Measurements from ENCODE around the gene POLR1E.
A peak's percentile ranks its signal among the peaks of the same experiment; 100 is the strongest.

Gene POLR1E, protein sequence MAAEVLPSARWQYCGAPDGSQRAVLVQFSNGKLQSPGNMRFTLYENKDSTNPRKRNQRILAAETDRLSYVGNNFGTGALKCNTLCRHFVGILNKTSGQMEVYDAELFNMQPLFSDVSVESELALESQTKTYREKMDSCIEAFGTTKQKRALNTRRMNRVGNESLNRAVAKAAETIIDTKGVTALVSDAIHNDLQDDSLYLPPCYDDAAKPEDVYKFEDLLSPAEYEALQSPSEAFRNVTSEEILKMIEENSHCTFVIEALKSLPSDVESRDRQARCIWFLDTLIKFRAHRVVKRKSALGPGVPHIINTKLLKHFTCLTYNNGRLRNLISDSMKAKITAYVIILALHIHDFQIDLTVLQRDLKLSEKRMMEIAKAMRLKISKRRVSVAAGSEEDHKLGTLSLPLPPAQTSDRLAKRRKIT

DNA sequence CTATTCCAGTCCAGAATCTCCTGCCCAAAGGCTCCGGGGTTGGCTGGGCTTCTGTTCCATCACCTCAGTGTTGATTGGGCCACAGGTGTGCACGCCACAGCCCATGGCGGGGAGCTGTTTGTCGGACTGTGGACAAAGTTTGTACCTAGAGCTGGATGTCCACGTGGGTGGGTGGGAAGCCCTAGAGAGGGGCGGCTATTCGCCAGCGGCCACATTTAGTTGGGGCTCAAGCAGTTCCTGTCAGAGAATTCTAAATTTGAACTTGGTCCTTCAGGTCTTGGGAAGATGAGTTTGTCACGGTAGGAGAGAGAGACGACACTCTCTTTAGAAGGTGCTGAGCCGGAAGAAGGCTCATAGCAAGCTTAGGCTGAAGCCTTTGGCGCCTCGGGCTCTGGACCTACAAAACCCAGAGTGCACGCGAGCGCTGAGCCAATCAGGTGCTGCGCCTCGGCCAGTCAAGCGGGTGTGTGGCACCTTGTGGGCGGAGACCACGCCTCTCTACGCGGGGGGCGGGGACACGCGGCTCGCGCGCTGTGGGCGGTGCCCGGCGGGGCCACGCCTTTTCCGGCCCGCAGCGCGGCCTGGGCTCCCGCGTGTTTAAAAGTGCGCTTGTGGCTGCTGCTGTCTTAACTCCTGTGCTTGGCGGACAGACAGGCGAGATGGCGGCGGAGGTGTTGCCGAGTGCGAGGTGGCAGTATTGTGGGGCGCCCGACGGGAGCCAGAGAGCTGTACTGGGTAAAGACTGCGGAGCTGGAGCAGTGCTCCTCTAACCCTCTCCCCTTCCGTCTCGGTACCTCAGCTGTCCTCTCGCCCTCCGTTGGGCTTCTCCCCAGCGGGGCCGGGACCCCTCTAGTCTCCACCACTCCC, at the start of gene POLR1E:
Gene POLR1E (plus strand): TSS at position 560 of the 867 bp plus-strand sequence. CDS start 100 bp downstream, at position 660.
- peak; percentile 98 for DNase-seq (ENCODE audit: low spot score)

DNA sequence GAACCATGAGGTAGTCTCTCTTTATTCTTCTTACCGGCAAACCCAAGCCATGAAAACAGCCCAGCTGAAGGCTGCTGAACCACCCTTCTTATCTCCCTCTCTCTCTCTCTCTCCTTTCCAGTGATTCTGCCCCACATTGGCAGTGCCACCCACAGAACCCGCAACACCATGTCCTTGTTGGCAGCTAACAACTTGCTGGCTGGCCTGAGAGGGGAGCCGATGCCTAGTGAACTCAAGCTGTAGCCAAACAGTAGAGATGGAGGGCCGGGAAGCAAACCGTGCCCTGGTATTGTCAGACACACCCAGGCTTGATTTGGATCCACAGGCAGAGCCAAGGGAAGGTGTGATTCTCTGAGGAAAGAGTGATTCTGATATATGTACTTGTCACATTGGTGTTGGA, 49.2 kb upstream of the POLR1E start:
- no peak for DNase-seq (ENCODE audit: low spot score)

GRCh38 chr9:37437010-37437409, 48.7 kb upstream of the POLR1E start:
- DNase-seq (ENCODE audit: low spot score), result no peak

DNA sequence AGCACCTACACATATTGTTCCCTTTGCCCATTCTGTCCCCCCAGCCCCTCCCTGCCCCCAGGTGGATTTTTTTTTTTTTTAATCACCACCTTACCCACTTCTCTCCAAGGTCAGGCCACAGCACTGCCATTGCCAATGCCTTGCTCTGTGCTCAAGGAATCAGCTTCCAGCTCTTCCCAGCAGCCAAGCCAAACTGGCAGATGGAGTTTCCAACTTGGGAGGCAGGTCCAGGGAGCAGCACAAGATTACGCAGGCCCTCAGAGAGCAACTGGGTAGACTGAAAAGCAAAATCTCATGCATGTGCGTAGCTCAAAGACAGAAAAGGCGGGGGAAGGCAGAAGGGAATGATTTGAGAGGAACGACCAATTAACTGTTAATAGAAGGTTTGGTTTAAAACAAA, 48.1 kb upstream of the POLR1E start:
- DNase-seq (ENCODE audit: low spot score), result no peak

- DNase-seq (ENCODE audit: low spot score), result no peak
Measured at GRCh38 chr9:37438359-37438758, 47.4 kb upstream of the POLR1E start.

GRCh38 chr9:37441776-37442370, 43.9 kb upstream of the POLR1E start:
- no peak for DNase-seq (ENCODE audit: low spot score)

GRCh38 chr9:37442556-37442955, 43.2 kb upstream of the POLR1E start:
- DNase-seq (ENCODE audit: low spot score), result no peak

DNA sequence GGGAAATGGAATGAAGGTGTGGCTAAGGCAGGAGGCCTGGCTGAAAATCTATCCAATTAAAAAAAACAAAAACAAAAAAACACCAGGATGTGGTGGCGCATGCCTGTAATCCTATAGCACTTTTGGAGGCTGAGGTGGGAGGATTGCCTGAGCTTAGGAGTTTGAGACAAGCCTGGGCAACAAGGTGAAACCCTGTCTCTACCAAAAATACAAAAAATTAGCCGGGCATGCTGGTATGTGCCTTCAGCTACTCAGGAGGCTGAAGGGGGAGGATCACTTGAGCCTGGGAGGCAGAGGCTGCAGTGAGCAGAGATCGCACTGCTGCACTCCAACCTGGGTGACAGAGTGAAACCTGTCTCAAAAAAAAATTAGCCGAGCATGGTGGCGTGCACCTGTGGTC, 42.2 kb upstream of the POLR1E start:
- no peak for DNase-seq (ENCODE audit: low spot score)

- no peak for DNase-seq (ENCODE audit: low spot score)
Measured at GRCh38 chr9:37444890-37445289, 40.9 kb upstream of the POLR1E start.

DNA sequence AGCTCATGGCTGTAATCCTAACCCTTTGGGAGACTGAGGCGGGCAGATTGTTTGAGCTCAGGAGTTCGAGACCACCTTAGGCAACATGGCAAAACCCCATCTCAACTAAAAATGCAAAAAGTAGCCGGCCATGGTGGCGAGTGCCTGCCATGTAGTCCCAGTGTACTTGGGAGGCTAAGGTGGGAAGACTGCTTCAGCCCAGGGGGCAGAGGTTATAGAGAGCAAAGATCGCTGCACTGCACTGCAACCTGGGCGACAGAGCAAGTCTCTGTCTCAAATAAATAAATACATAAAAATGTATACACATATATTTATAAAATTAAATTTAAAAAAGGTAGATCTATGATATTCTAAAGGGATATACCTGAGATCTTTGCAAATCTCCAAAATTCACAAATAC, 39.9 kb upstream of the POLR1E start:
- no peak for DNase-seq (ENCODE audit: low spot score)

DNA sequence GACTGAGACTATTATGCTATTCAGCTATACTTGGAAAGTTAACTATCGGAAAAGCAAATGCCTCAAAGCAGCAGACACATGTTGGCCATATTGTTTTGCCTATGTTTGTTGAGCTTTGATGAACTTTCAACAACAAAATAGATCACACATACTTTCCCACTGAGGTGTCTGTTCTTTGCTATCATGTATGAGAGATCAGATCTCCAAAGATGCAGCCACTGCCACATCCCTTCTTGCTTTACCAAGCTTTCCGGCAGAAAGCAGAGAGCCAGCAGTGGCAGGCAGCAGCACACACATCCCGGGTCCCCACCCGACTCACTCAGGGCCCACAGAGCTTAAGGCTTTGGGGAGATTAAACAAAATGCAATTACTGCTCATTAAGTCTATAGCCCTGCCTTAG, 39.3 kb upstream of the POLR1E start:
- no peak for DNase-seq (ENCODE audit: low spot score)

GRCh38 chr9:37447111-37447510, 38.6 kb upstream of the POLR1E start:
- no peak for DNase-seq (ENCODE audit: low spot score)

GRCh38 chr9:37449862-37450632, 35.7 kb upstream of the POLR1E start:
- no peak for DNase-seq (ENCODE audit: low spot score)

- no peak for DNase-seq (ENCODE audit: low spot score)
Measured at GRCh38 chr9:37451628-37452027, 34.1 kb upstream of the POLR1E start.

DNA sequence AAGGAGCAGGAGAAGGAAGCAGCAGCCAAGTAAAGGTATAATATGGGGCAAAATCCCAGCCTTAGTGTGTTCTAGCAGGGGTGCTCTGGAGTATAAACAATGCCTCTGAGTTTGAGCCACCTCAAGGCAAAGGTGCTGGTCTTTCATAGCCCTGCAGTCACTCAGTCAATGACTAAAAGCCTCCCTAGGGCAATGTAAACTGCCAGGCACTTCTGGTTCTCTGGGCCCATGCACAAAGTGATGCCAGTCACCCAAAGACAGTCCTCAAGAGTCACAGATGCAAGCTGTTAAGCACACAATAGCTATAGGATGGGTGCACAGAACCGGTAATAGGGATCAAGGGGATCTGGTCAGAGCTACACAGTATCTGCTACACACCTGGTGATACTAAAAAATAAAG, 33.1 kb upstream of the POLR1E start:
- no peak for DNase-seq (ENCODE audit: low spot score)

GRCh38 chr9:37453827-37454226, 31.9 kb upstream of the POLR1E start:
- no peak for DNase-seq (ENCODE audit: low spot score)

DNA sequence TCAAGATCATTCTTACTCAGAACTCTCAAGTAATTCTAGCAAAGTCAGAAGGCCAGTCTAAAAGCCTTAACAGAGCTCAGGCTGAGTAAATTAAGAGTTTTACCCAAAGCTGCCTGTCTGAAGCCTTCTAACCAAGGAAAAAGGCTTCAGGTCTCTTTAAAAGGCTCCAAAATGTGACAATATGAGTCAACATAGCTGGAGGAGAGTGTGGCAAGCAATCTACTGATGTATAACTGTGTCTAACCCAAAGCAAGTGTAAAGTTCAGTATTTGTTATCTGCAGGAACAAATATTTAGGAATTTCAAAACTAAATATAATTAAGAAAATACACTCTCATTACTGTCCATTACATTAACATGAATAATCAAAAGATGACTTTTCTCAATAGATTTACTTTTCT, 31.5 kb upstream of the POLR1E start:
- no peak for DNase-seq (ENCODE audit: low spot score)

DNA sequence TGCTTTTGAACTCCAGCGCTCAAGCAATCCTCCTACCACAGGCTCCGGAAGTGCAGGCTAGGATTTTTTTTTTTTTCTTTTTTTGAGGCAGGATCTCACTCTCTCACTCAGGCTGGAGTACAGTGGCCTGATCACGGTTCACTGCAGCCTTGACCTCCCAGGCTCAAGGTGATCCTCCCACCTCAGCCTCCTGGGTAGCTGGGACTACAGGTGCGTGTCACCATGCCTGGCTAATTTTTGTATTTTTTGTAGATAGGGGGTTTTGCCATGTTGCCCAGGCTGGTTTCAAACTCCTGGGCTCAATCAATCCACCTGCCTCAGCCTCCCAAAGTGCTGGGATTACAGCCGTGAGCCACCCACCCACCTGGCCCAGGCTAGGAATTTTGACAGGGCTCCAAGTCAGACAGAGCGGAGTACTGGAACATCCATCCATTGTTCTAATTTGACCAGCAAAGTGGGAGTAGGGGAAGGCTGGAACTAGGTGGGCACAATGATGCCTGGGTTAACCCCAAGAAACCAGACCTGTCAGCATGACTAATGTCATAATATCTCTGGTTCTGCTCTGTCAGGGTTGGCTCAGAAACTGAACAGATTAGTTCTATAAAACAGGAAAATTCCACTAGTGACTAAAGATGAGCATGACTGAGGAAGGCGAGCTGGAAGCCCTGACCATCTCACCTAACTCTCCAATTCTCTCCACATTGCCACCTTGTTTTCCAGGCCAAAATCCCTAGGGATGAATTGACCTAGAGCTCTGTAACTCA, 29.7 kb upstream of the POLR1E start:
- DNase-seq (ENCODE audit: low spot score), result no peak

GRCh38 chr9:37456817-37457216, 28.9 kb upstream of the POLR1E start:
- no peak for DNase-seq (ENCODE audit: low spot score)

- DNase-seq (ENCODE audit: low spot score), result peak; percentile 26
Measured at GRCh38 chr9:37464006-37464405, 21.7 kb upstream of the POLR1E start.
